Measurements from ENCODE around the gene KSR1.

The KSR1 gene

GRCh38 chr17:27475070-27475673 lies 18.9 kb downstream of the KSR1 start:
- no peak for DNase-seq

GRCh38 chr17:27475981-27476895 lies 20.0 kb downstream of the KSR1 start:
- DNase-seq, result no peak

- DNase-seq, result no peak
Measured at GRCh38 chr17:27477050-27477888, 21.0 kb downstream of the KSR1 start.

DNA sequence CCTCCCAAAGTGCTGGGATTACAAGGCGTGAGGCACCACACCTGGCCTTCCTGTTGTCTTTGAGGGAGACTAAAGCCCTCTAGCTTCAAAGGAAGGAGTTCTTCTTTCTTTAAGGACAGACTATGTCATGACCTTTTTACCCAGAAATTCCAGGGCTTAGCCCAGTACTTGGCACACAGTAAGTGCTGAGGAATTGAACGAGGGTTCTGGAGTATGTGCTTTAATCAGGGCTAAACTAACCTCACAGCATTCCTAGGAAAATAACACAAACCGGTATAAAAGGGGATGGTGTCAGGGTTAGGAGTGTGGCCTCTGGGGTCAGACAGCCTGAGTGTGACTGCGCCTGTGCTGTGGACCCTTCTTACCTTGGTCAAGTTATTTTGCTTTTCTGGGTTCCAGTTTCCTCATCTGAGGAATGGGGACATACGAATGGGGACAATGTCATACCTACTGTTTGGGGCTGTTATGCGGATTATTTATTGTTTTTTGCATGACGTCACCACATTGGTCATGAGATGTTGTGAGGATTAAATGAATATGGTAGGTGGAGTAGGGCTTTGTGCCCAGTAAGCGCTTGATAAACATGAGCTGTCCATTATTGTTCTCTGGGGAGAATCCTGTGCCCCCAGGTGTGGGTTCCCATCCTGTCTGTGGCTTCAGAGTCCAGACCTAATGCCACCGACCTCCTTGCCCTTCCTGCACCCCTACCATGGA lies 21.9 kb downstream of the KSR1 start:
- no peak for DNase-seq

DNA sequence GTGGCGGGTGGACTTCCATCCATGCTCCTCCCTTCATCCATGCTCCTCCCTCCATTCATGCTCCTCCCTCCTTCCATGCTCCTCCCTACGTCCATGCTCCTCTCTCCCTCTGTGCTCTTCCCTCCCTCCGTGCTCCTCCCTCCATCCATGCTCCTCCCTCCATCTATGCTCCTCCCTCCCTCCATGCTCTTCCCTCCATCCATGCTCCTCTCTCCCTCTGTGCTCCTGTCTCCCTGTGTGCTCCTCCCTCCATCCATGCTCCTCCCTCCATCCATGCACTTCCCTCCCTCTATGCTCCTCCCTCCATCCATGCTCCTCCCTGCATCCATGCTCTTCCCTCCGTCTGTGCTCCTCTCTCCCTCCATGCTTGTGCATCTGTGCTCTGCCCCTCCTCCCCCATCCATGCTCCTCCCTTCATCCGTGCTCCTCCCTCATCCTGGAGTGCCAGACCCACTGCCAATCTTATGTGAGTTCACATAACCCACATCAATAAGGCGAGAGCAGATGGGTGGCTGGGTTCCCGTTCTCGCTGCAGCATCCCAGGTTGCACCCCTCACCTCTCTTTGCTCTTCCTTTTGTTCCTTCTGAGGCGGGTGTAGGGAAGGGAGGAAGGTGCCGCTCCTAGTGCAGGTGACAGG lies 22.8 kb downstream of the KSR1 start:
- no peak for DNase-seq

DNA sequence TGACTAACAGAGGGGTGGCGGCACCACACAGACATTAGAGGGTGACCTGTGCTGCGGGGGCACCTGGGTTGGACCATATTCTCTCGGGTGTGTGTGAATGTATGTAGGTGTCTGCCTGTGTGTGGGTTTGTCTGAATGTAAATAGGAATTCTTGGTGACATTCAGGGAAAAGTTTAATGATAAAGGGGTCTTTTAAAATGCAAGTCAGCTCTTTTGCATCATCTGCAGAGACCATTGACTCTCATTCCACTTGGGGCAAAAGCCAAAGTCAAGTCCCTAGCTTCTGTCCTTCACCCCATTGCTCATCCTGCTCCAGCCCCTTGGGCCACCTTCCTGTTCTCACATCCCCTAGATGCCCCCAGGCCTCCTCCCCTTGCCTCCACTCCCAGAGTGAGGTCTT lies 23.6 kb downstream of the KSR1 start:
- DNase-seq, result no peak

DNA sequence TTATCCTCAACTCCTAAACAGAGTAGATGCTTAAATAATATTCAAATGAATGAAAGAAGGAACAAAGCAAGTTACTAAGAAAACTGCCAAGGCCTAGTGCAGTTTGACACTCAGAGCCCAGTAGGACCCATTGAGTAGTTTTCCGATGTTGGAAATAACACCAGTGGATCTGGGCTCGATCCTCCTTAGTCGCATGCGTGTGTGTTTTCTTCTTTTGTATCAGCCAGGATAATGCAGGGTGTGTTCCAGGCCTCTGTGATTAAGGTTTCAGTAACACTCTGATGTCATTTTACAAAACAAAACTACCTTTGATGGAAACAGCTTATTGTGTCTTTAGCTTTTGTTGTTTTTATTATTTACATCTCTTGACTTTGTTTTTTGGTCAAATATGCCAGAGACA lies 24.5 kb downstream of the KSR1 start:
- DNase-seq, result no peak

DNA sequence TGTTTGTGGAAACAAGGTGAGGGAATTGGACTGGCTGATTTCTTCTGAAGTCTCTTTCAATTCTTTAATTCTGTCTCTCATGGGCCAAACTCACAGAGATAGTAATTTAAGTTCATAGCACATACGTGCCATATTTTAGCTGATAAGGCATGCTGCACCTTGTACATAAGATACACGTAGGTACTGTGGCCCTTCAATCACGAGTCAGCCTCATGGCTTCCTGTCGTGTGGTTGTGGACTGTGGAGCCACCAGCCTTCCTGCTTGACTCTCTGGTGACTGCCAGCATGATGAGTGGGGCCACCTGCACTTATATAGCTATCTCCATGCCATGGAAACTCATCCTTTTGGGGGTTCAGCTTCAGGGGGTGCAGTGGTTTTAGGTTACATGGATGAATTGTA lies 25.1 kb downstream of the KSR1 start:
- DNase-seq, result no peak

GRCh38 chr17:27485125-27485524 lies 28.9 kb downstream of the KSR1 start:
- DNase-seq, result no peak

DNA sequence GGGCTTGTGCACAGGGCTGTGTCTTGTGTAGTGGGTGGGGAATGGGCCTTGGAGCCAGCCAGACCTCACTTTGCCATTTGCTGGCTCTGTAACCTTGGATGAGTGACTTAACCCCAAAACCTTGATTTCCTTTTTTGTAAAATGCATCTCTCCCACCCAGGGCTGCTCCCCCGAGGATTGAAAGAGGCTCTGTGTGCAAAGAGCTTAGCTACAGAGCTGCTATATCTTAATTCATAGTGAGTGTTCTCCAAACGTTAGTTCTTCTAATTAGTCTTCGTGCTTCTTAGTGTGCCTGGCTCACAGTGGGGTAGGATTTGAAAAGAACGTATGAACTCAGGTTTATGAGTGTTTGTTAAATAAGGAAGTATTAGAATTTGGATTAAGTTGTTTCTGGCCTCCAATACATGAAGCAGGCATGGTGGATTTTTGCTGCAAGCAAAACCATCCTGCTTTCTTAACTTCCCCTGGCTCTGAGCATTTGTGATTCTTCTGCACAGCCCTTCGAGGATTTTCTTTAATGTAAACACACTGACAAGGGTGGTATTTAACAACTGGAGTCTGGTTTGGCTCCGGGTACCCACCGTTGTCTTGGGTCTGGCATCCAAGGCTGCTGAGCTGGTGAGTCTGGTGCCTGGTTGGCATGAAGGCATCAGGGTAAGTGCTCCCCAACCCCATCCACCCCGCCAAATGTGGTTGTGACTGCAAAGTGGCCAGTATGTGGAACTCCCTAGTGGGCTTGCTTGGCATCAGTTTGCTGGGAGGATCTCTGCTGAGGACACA lies 29.7 kb downstream of the KSR1 start:
- no peak for DNase-seq

DNA sequence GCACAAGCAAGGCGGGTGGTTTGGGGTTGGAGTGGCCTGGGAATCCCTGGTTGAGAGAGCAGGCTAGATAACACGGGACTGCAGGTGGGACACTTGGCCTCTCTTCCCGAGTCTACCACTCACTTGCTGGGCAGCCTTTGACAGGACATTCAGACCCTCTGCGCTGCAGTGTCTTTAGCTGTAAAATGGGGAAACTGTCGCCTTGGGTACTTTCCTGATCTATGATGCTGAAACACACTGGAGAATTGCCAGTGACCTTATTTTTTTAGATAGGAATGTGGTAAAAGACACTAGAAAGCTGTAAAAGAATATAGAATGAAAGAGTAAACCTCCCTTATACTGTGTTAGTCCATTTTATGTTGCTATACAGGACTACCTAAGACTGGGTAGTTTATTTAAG lies 30.5 kb downstream of the KSR1 start:
- no peak for DNase-seq

DNA sequence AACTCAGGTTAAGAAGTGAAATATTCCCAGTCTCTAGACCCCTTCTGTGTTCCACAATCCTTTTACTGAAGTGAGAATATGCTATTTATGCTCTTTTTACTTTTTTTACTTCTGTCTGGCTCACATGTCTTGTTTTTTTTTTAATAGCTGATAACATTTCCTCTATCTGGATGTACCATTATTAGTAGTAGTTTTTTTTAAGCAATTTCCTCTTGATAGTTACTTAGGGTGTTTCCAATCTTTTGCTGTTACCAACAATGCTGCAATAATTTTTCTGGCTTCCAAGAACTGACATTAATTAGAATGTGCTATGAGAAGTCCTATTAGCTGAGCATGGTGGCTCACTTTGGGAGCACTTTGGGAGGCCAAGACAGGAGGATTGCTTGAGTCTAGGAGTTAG lies 32.0 kb downstream of the KSR1 start:
- no peak for DNase-seq

GRCh38 chr17:27489045-27489715 lies 32.9 kb downstream of the KSR1 start:
- no peak for DNase-seq

GRCh38 chr17:27490391-27490790 lies 34.1 kb downstream of the KSR1 start:
- no peak for DNase-seq

GRCh38 chr17:27491713-27492190 lies 35.5 kb downstream of the KSR1 start:
- DNase-seq, result peak; percentile 43

- no peak for DNase-seq
Measured at GRCh38 chr17:27492470-27492869, 36.2 kb downstream of the KSR1 start.

GRCh38 chr17:27493088-27493487 lies 36.8 kb downstream of the KSR1 start:
- DNase-seq, result no peak

- peak; percentile 59 for DNase-seq
Measured at GRCh38 chr17:27494192-27495091, 38.2 kb downstream of the KSR1 start.

- no peak for DNase-seq
Measured at GRCh38 chr17:27495460-27495859, 39.2 kb downstream of the KSR1 start.

DNA sequence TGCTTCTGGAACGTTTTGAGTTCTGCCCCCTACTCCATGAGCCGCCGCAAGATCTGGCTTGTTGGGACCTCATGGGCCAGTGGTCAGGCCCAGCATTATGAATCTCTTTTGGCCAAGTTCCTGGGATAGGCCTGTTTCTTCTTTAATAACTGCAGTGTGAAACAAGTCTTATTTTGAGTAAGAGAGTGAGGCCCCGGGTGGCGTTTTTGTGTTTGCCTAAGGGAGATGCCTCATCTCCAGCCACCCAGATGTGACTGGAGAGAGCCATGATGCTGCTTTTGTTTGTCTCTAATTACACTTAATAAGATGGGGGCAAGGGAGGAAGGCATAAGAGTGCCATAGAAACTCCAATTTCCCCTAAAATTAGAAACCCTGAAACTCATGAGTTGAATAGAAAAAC lies 39.8 kb downstream of the KSR1 start:
- DNase-seq, result no peak

Measured in femur (tissue), 1 donor.